Measurements from ENCODE around the gene PDE4A.

Gene PDE4A

GRCh38 chr19:10516671-10517286, 96.4 kb downstream of the PDE4A start:
- no peak for DNase-seq

DNA sequence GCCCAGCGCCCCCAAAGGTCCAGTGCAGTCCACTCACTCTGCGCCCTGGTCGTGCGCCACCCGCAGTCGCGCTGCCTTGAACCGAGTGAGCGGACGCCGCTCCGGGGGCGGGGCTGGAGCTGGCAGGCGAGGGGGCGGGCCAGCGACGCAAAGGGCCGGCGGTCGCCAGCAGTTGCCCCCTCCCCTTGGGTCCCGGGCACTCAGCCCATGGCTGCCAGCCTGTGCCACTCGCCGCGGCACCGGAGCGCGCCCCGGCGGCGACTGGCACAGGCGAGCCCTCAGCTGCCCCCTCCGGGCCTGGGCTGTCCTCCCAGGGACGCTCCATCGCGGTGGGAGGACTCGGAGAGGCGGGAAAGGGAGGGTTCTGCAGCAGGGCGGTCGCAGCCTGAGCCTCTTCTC, 97.0 kb downstream of the PDE4A start, which contains the start of gene S1PR5:
S1PR5 (minus strand) TSS at position 87 of the 399 bp plus-strand sequence. CDS start 2,436 bp downstream, outside the sequence.
- no peak for DNase-seq

DNA sequence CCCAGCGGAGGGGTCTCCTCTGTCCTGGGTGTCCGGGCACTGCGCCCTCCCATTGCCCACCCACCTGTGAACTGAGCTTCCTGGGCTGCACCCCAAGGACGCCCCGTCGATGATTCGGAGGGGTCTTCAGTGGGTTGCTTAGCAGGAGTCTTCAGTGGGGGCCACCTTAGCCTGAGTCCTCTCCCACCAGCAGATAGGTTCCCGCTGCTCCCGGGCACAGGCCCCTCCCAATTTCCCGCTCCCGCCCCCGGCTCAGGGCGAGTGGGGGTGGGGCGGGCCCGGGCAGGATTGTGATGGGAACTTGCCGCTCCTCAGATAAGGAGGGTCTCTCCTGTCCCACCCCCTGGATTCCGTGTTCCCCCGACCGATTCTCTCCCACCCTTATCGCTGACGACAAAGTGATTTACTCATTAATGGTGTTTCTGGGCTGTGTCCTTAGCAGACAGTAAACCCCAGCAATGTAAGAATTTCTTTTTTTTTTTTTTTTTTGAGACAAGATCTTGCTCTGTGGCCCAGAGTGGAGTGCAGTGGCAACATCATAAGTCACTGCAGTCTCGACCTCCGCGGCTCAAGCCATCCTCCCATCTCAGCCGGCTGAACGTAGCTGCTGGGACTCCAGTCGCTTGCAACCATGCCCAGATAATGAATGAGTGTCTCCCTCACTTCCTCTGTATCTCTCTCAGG, 97.6 kb downstream of the PDE4A start:
- DNase-seq: peak; percentile 57

DNA sequence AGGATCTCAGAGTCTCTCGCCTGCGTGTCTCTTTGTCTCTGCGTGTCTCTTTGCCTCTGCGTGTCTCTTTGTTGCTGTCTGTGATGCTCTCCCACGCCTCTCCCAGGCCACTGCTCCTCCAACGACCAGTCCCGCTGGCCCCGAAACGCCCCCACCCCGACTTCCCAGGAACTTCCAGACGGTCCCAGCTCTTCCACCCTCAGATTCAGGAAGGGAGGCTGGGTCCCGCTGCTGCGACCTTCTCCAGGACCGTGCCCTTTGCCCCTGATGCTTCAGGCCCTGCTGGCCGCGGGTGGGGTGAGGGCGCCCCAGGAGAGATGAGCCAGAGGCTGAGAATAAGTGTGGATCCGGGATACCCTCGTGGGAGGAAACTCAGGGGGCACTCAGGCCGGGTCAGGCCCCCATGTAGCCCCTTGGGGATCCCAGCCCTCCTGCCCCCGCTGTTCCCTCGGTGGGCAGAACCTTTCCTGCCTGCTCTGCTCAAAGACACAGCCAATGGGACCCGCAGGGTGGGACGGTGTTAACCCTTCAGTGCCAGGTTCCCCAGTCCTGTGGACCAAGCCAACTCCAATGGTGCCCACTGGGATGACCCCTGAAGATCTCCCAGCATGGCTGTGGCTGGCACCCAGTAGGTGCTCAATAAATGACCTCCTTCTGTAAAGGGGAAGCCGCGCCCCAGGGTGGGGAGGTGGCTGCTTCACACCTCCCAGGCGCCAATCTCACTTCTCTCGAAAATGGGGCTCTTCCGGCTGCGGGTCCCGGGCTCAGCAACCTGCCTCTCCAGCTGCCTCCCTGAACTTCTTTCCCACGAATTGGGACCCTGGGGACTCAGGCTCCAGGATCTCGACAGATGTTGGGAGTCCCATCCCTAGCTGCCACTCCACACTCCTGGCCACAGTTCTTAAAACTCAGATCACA, 98.4 kb downstream of the PDE4A start:
- no peak for DNase-seq
